HG03354 (cell line): ENCODE data around the gene SYK.

Source experiments
- ATAC-seq: cut with Tn5 transposase; IDR thresholded peaks from one replicate; pipeline ENCODE4 v1.9.1; 2021; ENCODE audit warnings: mild to moderate bottlenecking; ENCODE audit not compliant: unreplicated experiment, poor library complexity, severe bottlenecking

SYK gene

DNA sequence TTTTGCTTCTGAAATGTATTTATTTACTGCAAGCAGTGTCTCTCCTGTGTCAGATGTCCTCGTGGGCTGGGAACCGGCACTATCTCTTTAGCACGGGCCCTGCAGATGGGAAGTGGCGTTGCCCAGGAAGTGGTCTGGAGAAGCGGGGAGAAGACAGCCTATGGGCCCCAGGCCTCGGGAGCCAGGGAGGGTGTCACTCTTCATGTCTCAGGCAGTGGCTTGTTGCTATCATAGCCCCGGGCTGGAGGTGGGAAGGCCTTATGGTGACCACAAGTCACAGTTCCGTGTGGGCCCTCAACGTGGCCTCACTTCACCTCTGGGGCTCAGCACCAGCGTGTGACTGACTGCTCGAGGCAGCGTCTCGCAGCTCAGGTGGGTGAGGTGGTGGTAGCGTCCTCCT, 41.4 kb downstream of the SYK start:
- no peak for ATAC-seq

GRCh38 chr9:90843525-90843924, 41.9 kb downstream of the SYK start:
- ATAC-seq, result no peak

DNA sequence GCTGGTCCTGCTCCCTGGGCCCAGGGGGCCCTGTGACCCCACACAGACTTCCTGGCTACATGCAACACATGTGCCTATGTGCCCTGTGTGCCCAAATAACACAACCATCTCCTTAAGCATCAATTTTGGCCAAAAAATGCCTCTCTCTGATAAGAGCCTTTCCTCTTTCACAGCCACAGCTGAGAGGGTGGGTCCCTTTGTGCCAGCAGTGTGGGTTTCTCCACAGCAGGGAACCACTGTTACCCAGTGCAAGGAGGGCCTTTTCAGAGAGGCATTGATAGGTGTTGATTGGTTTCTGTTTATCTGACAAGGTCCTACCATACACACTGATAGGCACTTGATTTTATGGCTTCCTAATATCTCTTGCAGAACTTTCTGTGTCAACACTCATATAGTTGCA, 42.7 kb downstream of the SYK start:
- ATAC-seq, result no peak

GRCh38 chr9:90846770-90847419, 45.3 kb downstream of the SYK start:
- no peak for ATAC-seq

DNA sequence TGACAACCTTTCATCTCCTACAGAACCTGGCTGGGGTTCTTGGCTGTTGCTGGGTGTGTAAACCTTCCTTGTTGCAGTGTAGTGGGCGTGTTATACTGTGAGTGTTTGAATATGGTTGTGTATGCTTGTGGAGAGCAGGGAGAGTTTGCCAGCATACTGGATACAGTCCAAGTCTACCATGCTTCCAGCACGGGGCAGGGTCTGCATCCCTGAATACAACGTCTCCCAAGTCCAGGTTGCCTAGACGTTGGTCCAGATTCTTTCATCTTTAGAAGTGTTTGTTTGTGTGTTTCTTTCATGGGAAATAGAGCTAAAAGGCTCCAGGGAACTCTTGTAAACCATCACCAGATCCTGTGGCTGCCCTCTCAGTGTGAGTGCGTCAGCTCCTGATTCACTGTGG, 46.4 kb downstream of the SYK start:
- no peak for ATAC-seq

DNA sequence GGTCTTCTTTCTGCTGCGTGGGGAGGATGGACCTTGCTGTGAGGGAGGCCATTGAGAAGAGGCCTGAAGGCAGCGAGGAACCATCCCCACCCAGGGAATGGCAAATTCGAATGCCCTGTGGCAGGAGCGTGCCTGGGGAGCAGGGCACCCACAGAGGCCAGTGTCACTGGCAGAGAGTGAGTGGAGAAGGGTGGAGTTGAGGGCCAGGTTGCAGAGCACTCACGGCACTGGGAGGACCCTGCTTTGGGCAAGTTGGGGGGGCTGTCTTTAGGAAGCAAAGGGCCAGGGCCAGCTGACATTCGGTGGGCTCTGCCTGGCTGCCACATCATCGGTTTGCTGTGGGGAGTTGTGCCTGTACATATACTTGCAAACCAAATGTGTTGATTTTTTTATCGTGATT, 47.2 kb downstream of the SYK start:
- no peak for ATAC-seq

DNA sequence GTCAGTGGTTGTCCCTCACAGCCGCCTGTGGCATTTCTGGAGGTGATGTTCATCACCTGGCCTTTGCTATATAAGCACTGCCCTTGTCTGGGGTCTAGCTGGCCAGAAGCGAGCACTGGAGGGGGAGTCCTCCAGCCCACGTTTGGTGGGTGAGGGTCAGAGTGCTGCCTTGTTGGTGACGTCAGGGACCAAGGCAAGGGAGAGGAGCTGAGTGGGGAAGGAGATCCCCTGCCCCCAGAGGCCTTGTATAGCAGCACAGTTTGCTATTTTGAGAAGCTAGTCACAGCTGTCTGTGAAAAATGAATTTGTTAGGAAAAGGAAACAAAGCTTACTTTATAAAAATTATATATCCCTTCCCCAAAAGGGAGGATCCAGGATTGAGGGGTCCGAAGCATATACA, 49.8 kb downstream of the SYK start:
- ATAC-seq, result no peak

- ATAC-seq, result no peak
Observed at GRCh38 chr9:90853945-90854344, 52.3 kb downstream of the SYK start.

DNA sequence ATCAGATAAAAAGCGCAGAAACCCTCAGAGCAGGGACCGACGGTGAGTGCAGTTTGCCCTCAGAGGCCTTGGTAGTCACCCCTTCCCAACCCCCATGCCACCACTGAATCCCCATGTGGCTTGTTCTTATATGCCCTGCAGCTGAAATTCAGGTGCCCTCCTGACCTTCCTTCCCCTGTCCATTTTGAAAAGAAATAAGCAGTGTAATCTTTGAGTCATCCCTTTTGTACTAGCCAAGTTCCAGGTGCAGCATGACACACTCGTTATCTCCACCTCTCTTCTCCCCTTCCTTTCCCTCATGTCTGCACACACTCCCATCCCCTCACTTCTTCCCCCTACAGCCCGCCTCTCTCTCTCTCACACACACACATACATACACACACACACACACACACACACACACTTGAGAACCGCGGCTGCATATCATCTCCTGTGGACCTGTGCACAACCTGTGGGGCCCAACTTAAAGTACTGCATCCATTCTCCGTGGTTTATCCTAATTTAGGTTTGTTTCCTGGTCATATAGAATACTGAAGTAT, 53.1 kb downstream of the SYK start:
- no peak for ATAC-seq

- ATAC-seq, result no peak
Observed at GRCh38 chr9:90855208-90855902, 53.7 kb downstream of the SYK start.

- no peak for ATAC-seq
Observed at GRCh38 chr9:90857091-90857490, 55.5 kb downstream of the SYK start.

GRCh38 chr9:90857855-90858254, 56.2 kb downstream of the SYK start:
- no peak for ATAC-seq

DNA sequence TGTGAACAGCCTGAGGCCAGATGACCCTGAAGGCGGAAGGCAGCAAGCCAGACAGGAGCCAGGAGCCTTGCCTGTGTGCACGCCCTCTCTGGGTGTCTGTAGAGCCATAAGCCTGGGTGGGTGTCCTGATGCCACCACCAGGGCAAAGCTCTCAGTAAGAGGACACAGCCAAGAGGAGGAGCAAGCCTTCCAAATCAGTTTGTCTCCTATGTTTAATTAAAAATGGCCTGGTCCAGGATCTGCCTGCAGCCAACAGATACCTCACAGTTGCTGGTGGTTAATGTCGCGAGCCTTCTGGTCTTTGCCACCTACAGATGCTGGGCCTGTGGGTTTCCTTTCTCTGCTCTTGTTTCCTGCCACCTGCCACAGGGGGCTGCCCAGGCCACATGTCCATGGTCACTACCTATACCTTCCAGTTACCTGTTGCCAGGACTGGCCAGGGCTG, 56.9 kb downstream of the SYK start:
- no peak for ATAC-seq

DNA sequence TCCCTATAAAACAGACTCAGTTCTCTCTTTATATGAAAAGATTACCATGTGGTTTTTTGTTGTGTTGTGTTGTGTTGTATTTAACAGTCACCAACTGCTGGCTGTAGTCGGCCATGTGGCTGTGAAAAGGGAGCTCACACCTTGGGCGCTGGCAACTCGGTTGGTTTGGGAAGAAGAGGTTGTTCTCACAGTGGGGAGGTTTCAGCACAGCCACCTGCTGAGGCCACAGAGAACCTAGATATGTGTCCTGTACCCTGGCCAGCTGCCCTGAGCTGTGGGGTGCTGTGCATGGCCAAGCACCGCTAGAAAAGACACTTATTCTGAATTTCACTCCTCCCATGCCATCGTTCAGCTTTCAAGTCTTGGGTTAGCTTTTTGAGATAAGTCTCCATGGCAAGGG, 58.8 kb downstream of the SYK start:
- no peak for ATAC-seq

- no peak for ATAC-seq
Observed at GRCh38 chr9:90860826-90861225, 59.2 kb downstream of the SYK start.

GRCh38 chr9:90861380-90861779, 59.8 kb downstream of the SYK start:
- no peak for ATAC-seq

DNA sequence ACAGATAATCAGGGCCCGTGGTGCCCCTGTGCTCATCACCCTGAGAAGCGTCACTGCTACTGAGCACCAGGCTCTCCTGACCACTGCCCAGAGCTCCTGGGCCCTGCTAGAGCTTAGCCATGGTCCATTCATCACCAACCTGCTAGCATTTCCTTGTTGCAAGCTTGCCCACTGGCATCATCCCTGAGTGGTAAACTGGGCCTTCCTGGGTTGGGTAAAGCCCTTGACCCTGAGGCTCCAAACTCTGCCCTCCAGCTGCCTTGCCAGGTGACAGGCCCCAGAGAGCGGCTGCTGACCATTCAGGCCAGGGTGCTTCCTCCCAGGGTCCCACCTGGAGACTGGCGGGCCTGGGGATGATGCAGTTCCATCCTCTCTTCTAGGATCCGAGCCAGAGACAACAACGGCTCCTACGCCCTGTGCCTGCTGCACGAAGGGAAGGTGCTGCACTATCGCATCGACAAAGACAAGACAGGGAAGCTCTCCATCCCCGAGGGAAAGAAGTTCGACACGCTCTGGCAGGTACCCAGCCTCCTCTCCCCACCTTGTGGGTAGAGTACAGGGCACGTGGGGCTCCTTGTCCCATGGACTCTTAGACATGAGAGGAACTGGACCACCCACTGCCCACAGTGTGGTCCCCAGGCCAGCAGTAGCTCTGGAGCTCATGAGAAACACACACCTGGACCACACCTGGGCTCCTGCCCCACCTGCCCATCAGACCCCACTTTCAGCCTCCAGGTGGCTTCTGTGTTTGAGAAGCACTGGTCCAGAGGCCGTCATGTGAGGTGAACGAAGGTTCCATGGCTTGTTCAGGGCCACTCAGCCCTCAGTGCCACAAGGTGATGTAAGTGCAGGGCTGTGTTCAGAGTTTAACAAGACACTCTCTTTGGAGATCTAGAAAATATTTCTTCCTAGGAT, 60.5 kb downstream of the SYK start:
- no peak for ATAC-seq

GRCh38 chr9:90864779-90865178, 63.2 kb downstream of the SYK start:
- no peak for ATAC-seq

- no peak for ATAC-seq
Observed at GRCh38 chr9:90867101-90867500, 65.5 kb downstream of the SYK start.

GRCh38 chr9:90868555-90868954, 66.9 kb downstream of the SYK start:
- ATAC-seq, result no peak
